GM19025 (cell line): ENCODE data around the gene CD8A.

Experiments
- ATAC-seq: cut with Tn5 transposase; IDR thresholded peaks from one replicate; pipeline ENCODE4 v1.9.1; 2021; ENCODE audit warnings: mild to moderate bottlenecking, low read depth, moderate library complexity; ENCODE audit not compliant: unreplicated experiment

Gene CD8A

GRCh38 chr2:86809481-86810121 lies 18.9 kb upstream of the CD8A start:
- no peak for ATAC-seq

- peak; percentile 88 for ATAC-seq
Observed at GRCh38 chr2:86808315-86809161, 17.8 kb upstream of the CD8A start.

GRCh38 chr2:86807468-86808275 lies 17.0 kb upstream of the CD8A start:
- ATAC-seq: no peak

GRCh38 chr2:86807133-86807467 lies 16.4 kb upstream of the CD8A start:
- ATAC-seq: no peak

GRCh38 chr2:86806059-86806857 lies 15.5 kb upstream of the CD8A start:
- no peak for ATAC-seq

GRCh38 chr2:86800856-86801567 lies 10.3 kb upstream of the CD8A start:
- no peak for ATAC-seq

GRCh38 chr2:86794861-86795260 lies 4.1 kb upstream of the CD8A start:
- ATAC-seq: no peak

GRCh38 chr2:86793752-86794151 lies 3.0 kb upstream of the CD8A start:
- ATAC-seq: no peak

- ATAC-seq: no peak
Observed at GRCh38 chr2:86791573-86791972, 860 bp upstream of the CD8A start.

GRCh38 chr2:86790134-86790675 lies 508 bp downstream of the CD8A start:
- ATAC-seq: no peak

GRCh38 chr2:86789687-86790133 lies 1.0 kb downstream of the CD8A start:
- ATAC-seq: no peak

- ATAC-seq: no peak
Observed at GRCh38 chr2:86788881-86789686, 1.6 kb downstream of the CD8A start.

GRCh38 chr2:86788165-86788564 lies 2.5 kb downstream of the CD8A start:
- ATAC-seq: no peak

- no peak for ATAC-seq
Observed at GRCh38 chr2:86787736-86788135, 3.0 kb downstream of the CD8A start.

GRCh38 chr2:86786001-86786536 lies 4.6 kb downstream of the CD8A start:
- no peak for ATAC-seq

GRCh38 chr2:86785456-86785855 lies 5.3 kb downstream of the CD8A start:
- ATAC-seq: no peak

GRCh38 chr2:86783615-86784339 lies 6.9 kb downstream of the CD8A start:
- peak; percentile 99 for ATAC-seq

GRCh38 chr2:86782748-86783147 lies 8.0 kb downstream of the CD8A start:
- ATAC-seq: no peak
